DOHH2 (cell line): ENCODE data around the gene NGDN.

Experiments
- H3F3A ChIP-seq: fragments of 200-600 bp; sonication (generic), shearing (Covaris generic); 2 replicates; pipeline ENCODE4 v1.6.0; 2016; ENCODE audit warnings: antibody characterized with exemption, mild to moderate bottlenecking; ENCODE audit not compliant: control insufficient read depth, insufficient read depth
- H3K27ac ChIP-seq: fragments of 200-600 bp; sonication (generic); 2 replicates; pipeline ENCODE4 v1.5.1; 2014; ENCODE audit warnings: low read depth, mild to moderate bottlenecking, low read length, moderate library complexity
- H3K27me3 ChIP-seq: fragments of 200-600 bp; sonication (generic); 2 replicates; pipeline ENCODE4 v1.6.1; 2014; ENCODE audit warnings: mild to moderate bottlenecking, low read length, mixed read lengths; ENCODE audit not compliant: control insufficient read depth
- H3K36me3 ChIP-seq: fragments of 200-600 bp; sonication (generic); 2 replicates; pipeline ENCODE4 v1.6.1; 2014; ENCODE audit warnings: mild to moderate bottlenecking, low read length, moderate library complexity, mixed read lengths; ENCODE audit not compliant: control insufficient read depth
- H3K4me1 ChIP-seq: fragments of 200-600 bp; sonication (generic); 2 replicates; pipeline ENCODE4 v1.6.1; 2014; ENCODE audit warnings: mild to moderate bottlenecking, low read length, mixed read lengths; ENCODE audit not compliant: control insufficient read depth
- H3K4me2 ChIP-seq: fragments of 200-600 bp; sonication (generic); 2 replicates; pipeline ENCODE4 v1.6.0; 2014; ENCODE audit warnings: mild to moderate bottlenecking, low read length, moderate library complexity
- H3K4me3 ChIP-seq: fragments of 200-600 bp; sonication (generic); 2 replicates; pipeline ENCODE4 v1.5.1; 2014; ENCODE audit warnings: mild to moderate bottlenecking, low read length, mixed read lengths
- H3K79me2 ChIP-seq: fragments of 200-600 bp; sonication (generic); 2 replicates; pipeline ENCODE4 v1.6.1; 2014; ENCODE audit warnings: mild to moderate bottlenecking, low read length, mixed read lengths; ENCODE audit not compliant: control insufficient read depth
- H3K9me2 ChIP-seq: fragments of 200-600 bp; sonication (generic); replicated peaks from 2 replicates; pipeline ENCODE4 v1.6.1; 2014; ENCODE audit warnings: mild to moderate bottlenecking, low read length, mixed read lengths; ENCODE audit not compliant: control insufficient read depth
- H3K9me3 ChIP-seq: fragments of 200-600 bp; sonication (generic); 2 replicates; pipeline ENCODE4 v1.6.1; 2014; ENCODE audit warnings: antibody characterized with exemption, low read length, mixed read lengths; ENCODE audit not compliant: control insufficient read depth, insufficient read depth
- H4K20me1 ChIP-seq: fragments of 200-600 bp; sonication (generic); 2 replicates; pipeline ENCODE4 v1.6.0; 2014; ENCODE audit warnings: low read depth, mild to moderate bottlenecking, antibody characterized with exemption, low read length, moderate library complexity; ENCODE audit not compliant: control insufficient read depth, insufficient read depth
- CTCF ChIP-seq: fragments of 200-600 bp; sonication (generic); IDR thresholded peaks from one replicate; pipeline ENCODE4 v1.5.1; 2014; ENCODE audit warnings: antibody characterized with exemption, mild to moderate bottlenecking, low read depth, low read length; ENCODE audit not compliant: poor library complexity, severe bottlenecking
- EZH2phosphoT487 ChIP-seq: fragments of 200-600 bp; sonication (generic); IDR thresholded peaks from 2 replicates; pipeline ENCODE4 v1.6.1; 2017; ENCODE audit warnings: borderline replicate concordance, mild to moderate bottlenecking, antibody characterized with exemption, low read length, moderate library complexity, mixed read lengths

The NGDN gene

GRCh38 chr14:23513005-23513817 lies 43.7 kb downstream of the NGDN start:
- Histone ChIP-seq H3K9me2 (no peaks in the 10 kb centered on the region), H3K4me1 (no peaks in the 10 kb centered on the region), H3K79me2 (no peaks in the 10 kb centered on the region), H3K27ac (no peak overlapping the region), H3K4me3 (no peak overlapping the region), H4K20me1 (no peaks in the 10 kb centered on the region), H3K9me3 (no peaks in the 10 kb centered on the region), H3F3A (no peaks in the 10 kb centered on the region), H3K27me3 (no peaks in the 10 kb centered on the region), H3K36me3 (no peaks in the 10 kb centered on the region), H3K4me2 (no peak overlapping the region)
- TF ChIP-seq EZH2phosphoT487 (no peak), CTCF (no peak)

DNA sequence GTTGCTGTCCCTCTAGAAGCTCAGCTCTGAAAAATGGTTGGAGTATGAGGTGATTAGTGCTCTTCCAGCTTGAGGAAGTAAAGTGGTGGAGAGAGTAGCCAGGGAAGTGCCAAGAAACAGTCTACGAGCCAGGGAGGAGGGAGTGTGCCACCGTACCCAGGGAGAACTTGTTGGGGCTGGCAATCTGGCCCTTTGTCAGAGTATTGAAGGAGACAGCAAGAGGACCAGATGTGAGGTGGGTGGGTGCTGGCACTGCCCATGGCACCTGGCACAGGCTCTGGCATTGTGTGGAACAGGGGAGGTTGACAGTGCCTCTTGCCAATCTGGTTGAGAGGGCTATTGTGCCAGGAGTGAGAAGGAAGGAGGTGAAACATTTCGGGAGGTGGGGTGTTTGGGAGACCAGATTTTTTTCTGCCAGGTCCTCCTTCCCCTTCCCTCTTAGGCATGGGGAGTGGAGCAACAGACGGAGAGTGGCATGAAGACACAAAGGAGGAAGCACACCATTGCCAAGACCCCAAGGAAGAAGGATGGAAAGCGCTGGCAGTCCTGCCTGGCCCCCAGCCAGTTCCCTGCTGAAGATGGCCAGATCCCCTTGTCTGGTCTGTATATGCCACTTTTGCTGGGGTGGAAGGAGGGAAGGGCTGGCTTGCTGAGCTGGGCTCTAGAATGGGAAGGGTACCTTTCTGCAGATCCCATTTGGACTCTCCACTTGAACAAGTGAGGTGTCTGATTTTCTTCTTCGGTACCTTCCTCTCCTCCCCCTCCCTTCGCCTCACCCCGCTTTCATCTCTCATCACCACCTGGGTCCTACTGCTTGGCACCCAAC lies 44.5 kb downstream of the NGDN start:
- Histone ChIP-seq H3K36me3 (no peaks in the 10 kb centered on the region), H3K27ac (no peak overlapping the region), H3K9me2 (no peaks in the 10 kb centered on the region), H3K4me1 (no peaks in the 10 kb centered on the region), H3K4me2 (no peak overlapping the region), H3K79me2 (no peaks in the 10 kb centered on the region), H3K4me3 (no peak overlapping the region), H4K20me1 (no peaks in the 10 kb centered on the region), H3K27me3 (no peaks in the 10 kb centered on the region), H3K9me3 (no peaks in the 10 kb centered on the region), H3F3A (no peaks in the 10 kb centered on the region)
- TF ChIP-seq EZH2phosphoT487 (no peak), CTCF (no peak)

GRCh38 chr14:23514644-23514957 lies 45.1 kb downstream of the NGDN start:
- Histone ChIP-seq H3K9me3 (no peaks in the 10 kb centered on the region), H3K27ac (no peak overlapping the region), H3K79me2 (no peaks in the 10 kb centered on the region), H3K9me2 (no peaks in the 10 kb centered on the region), H3K36me3 (no peaks in the 10 kb centered on the region), H3K4me1 (no peaks in the 10 kb centered on the region), H3K4me2 (no peak overlapping the region), H4K20me1 (no peaks in the 10 kb centered on the region), H3K27me3 (no peaks in the 10 kb centered on the region), H3F3A (no peaks in the 10 kb centered on the region), H3K4me3 (no peak overlapping the region)
- no peak for TF ChIP-seq EZH2phosphoT487
- TF ChIP-seq CTCF = no peak
